HG03039 (cell line): ENCODE results near the gene ARHGAP25.

Experiments
- ATAC-seq: cut with Tn5 transposase; IDR thresholded peaks from one replicate; pipeline ENCODE4 v1.9.1; 2021; ENCODE audit warnings: mild to moderate bottlenecking, moderate library complexity; ENCODE audit not compliant: unreplicated experiment

The ARHGAP25 gene

GRCh38 chr2:68764806-68765311, 30.2 kb downstream of the ARHGAP25 start:
- ATAC-seq = no peak

- no peak for ATAC-seq
These were observed 31.2 kb downstream of the ARHGAP25 start for GRCh38 chr2:68765739-68766375.

- ATAC-seq = no peak
These were observed 31.8 kb downstream of the ARHGAP25 start for GRCh38 chr2:68766376-68766845.

DNA sequence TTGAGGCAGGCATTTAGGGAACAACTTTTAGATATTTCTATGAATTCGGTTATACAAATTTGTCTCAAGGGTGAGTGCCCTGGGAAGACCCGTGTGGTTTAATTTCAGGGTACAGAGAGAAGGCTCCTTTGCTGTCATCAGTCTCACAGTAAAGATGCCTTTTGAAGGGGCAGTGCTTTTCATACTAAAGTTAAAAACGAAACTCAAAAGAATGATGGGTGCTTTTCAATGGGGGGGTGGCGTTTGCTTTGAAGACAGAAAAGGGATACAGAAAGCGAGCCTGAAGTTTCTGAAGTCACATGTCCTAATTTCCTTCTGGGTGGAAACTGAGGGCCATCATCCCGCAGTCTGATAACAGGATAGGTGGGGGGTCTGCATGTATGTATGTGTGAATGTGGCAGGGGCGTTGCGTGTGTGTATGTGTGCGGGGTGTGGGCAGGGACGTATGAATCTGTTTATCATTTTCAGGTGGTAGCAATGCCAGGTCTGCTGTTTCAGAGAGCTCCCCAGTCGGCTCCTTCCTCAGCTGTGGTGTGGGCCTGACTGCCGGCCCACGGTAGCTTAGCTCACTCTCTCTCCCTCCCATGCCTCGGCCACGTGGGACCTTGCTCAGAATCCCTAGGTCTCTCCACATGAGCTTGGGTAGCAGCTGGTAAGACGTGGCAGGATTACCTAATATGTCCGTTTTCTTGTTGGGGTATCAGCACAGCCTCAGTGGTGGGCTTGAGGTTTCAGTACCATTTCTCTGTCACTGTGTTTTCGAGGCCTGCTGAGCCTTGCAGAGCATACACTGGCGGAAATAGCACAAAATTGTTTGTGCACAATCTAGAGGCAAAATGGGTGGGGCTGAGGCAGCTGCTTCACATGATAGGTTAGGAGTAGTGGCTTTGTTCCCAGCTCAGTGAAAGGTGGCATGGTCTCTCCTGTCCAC, 32.7 kb downstream of the ARHGAP25 start:
- ATAC-seq = no peak

DNA sequence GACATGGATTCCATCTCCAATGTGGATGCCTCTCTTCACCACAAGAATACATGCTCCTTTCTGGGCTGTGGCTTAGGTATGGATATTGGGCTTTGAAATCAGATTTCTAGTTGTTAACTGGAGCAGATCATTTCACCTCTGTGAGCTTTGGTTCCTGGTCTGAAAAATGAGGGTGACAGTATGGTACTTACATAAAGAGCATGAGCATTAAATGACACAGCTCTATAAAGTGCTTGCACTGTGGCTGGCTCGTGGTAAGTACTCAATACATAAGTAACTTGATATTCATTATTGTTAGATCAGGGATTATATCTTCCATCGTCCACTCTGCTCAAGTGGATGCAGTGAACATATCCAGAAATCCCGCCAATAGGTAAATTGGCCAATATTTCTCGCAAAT, 33.4 kb downstream of the ARHGAP25 start:
- ATAC-seq = no peak

- no peak for ATAC-seq
These were observed 33.9 kb downstream of the ARHGAP25 start for GRCh38 chr2:68768461-68768860.

- ATAC-seq = no peak
These were observed 34.3 kb downstream of the ARHGAP25 start for GRCh38 chr2:68768951-68769350.

DNA sequence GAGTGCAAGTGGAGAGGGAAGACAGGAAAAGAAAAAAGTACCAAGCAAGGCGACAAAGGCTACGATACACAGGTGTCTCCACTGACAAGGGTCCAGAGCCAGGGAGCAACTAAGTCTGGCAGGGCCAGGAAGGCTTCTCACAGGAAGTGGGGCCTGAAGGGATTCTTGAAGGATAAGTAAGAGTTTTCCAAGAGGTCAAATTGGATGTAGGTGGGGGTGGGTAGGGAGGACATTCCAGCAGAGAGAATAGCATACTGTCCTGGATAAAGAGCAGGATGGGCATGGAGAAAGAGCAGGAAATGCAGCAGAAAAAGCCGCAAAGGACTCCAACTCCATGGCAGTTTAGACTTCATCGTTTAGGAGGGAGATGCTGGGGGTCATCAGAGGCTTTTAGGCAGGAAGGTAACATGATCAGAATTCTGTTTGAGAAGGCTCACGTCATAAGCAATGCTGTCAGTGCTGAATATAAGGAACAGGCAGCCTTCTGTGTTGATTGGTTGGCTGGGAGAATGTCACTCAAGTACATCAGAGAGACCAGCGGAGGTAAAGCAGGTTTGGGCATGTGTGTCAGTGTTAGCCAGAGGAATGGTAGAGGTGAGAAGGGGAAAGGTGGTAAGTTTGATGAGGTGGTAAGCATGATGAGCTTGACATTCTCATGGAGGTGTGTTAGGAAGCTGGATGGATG, 35.1 kb downstream of the ARHGAP25 start:
- no peak for ATAC-seq

- ATAC-seq = no peak
These were observed 35.9 kb downstream of the ARHGAP25 start for GRCh38 chr2:68770271-68771111.

GRCh38 chr2:68771211-68771751, 36.7 kb downstream of the ARHGAP25 start:
- no peak for ATAC-seq

DNA sequence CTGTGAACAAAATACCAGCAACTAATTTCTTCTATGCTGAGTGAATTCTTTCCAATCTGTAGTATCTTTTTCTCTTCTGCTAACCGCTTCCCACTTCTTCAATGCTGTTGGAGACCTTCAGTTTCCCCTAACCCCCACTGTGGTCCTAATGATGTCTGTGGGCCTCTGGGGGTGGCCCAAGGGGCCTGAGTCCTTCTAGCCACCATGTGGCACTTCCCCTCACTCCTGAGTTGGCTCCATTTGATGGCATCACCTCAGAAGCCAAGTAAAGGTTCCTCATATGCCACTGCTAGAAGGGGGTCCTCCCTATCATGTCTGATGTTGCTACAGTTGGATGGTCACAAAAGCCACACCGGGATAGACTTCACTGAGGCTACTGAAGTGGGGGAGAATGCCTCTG, 37.5 kb downstream of the ARHGAP25 start:
- ATAC-seq = no peak

- ATAC-seq = peak; percentile 81
These were observed 40.1 kb downstream of the ARHGAP25 start for GRCh38 chr2:68774569-68775271.

DNA sequence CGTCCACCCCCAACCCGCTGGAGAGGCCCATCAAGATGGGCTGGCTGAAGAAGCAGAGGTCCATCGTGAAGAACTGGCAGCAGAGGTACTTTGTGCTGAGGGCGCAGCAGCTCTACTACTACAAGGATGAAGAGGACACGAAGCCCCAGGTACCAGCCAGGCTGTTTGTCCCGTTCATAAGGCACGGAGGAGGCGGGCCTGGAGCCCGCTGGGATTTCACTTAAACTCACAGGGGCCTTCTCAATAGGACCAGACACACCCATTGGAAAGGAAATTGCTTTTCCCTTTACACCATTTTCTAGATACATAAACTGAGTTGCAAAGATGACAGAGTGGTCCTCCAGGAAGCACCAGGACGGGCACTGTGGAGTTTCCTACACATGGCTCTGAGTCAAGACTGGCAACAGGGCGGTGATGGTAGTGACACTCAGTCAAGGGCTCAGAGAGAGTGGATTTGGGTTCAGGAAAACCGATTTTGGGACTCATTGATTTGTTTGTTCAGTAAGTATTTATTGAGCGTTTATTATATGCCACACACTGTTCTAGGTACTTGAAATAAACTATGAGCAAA, 40.7 kb downstream of the ARHGAP25 start:
- ATAC-seq = no peak

DNA sequence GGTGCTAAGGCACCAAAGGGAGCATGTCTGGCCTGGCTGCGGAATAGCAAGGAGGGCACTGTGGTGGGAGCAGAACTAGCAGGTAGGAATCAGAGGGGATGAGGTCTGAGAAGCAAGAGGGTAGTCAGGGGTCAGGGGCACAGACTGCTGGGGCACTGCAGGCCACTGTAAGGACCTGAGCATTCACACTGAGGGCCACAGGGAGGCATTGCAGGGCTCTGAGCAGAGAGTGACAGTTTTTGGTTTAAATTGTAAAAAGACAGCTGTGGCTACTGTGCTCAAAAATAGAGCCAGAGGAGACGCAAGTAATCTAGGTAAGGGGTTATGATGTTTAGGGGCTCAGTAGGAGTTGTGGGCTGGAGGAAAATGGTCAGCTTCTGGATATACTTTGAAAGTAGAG, 41.5 kb downstream of the ARHGAP25 start:
- ATAC-seq = no peak

- ATAC-seq = no peak
These were observed 45.0 kb downstream of the ARHGAP25 start for GRCh38 chr2:68779595-68779994.

DNA sequence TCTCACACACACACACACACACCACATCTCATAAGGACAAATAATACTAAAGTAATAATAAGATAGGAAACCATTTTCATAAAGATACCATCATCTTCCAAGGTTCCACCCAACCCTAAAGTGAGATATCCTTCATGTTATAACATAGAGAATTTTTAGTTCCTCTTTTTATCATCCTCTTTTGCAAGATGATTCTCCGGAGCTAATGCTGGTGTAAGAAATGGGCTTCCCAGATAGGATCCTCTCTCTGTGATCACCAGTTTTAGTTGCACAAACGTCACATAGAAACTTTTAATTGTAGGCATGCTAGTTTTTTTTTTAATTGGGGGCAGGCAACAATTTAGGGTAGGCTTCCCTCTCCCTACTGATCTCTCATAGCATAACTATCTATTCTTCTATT, 49.6 kb downstream of the ARHGAP25 start:
- no peak for ATAC-seq

- ATAC-seq = no peak
These were observed 50.3 kb downstream of the ARHGAP25 start for GRCh38 chr2:68784915-68785314.

DNA sequence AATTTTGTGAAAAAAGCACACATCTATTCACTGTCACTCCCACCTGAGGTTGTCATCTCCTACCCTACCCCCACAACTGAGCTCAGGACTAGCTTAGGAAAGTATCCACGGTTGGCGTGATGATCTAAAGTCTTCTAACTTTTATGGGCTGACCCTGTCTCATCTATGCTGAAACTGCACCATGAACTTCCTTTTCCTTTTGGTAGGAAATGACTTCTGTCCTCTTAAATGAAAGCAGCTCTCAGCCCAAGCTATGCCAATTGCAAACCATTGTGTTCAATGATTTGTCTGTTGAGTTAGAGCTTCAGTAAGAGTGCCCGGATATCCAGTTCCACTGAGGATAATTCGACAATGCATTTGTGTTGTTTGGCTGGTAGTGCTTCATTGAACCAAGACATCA, 52.7 kb downstream of the ARHGAP25 start:
- no peak for ATAC-seq

DNA sequence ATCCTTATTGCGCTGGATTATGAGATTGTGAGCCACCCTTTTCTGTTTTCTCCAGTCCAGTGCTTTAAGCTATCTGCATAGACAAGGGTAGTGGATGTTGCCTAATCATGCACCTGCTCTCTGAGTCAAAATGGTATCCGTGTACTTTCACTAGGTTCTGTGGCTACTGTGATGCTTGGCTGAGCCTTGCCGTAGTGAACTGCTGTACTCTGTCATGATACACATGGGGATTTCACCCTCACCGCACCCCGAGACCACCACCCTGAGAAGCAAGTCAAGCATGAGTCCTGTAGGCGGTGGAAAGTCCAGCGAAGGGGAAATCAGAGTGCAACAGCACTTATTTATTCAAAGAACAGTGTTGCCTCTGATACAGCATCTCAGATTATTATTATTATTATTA, 55.0 kb downstream of the ARHGAP25 start:
- peak; percentile 99 for ATAC-seq
